GM21390 (cell line): ENCODE measurements around the gene CDH13.

Source experiments
- ATAC-seq: cut with Tn5 transposase; IDR thresholded peaks from one replicate; pipeline ENCODE4 v1.9.1; 2021; ENCODE audit not compliant: unreplicated experiment

The CDH13 gene

GRCh38 chr16:83315271-83315670 is 688.5 kb downstream of the CDH13 start:
- ATAC-seq = no peak

- ATAC-seq = no peak
Observed at GRCh38 chr16:83316458-83316857, 689.7 kb downstream of the CDH13 start.

GRCh38 chr16:83318390-83318789 is 691.6 kb downstream of the CDH13 start:
- no peak for ATAC-seq

GRCh38 chr16:83328936-83329335 is 702.2 kb downstream of the CDH13 start:
- ATAC-seq = no peak

- no peak for ATAC-seq
Observed at GRCh38 chr16:83329441-83329840, 702.7 kb downstream of the CDH13 start.

- no peak for ATAC-seq
Observed at GRCh38 chr16:83330251-83330650, 703.5 kb downstream of the CDH13 start.

- no peak for ATAC-seq
Observed at GRCh38 chr16:83335076-83335475, 708.3 kb downstream of the CDH13 start.

- ATAC-seq = no peak
Observed at GRCh38 chr16:83336603-83337002, 709.8 kb downstream of the CDH13 start.

- no peak for ATAC-seq
Observed at GRCh38 chr16:83338138-83338537, 711.4 kb downstream of the CDH13 start.

GRCh38 chr16:83338941-83339340 is 712.2 kb downstream of the CDH13 start:
- ATAC-seq = no peak

GRCh38 chr16:83343935-83344366 is 717.2 kb downstream of the CDH13 start:
- no peak for ATAC-seq

- no peak for ATAC-seq
Observed at GRCh38 chr16:83345846-83346640, 719.3 kb downstream of the CDH13 start.

- ATAC-seq = no peak
Observed at GRCh38 chr16:83348991-83349390, 722.2 kb downstream of the CDH13 start.

GRCh38 chr16:83350481-83350880 is 723.7 kb downstream of the CDH13 start:
- no peak for ATAC-seq

GRCh38 chr16:83351846-83352245 is 725.1 kb downstream of the CDH13 start:
- ATAC-seq = no peak

- no peak for ATAC-seq
Observed at GRCh38 chr16:83353241-83353640, 726.5 kb downstream of the CDH13 start.

GRCh38 chr16:83354015-83354414 is 727.2 kb downstream of the CDH13 start:
- no peak for ATAC-seq

GRCh38 chr16:83355570-83356218 is 728.9 kb downstream of the CDH13 start:
- no peak for ATAC-seq

GRCh38 chr16:83356266-83356665 is 729.5 kb downstream of the CDH13 start:
- peak; percentile 79 for ATAC-seq

- ATAC-seq = no peak
Observed at GRCh38 chr16:83356986-83357385, 730.2 kb downstream of the CDH13 start.

GRCh38 chr16:83363521-83363920 is 736.8 kb downstream of the CDH13 start:
- ATAC-seq = no peak

GRCh38 chr16:83365166-83365565 is 738.4 kb downstream of the CDH13 start:
- no peak for ATAC-seq
